Activated T-cell treated with anti-CD3 and anti-CD28 coated beads, Interleukin-2, amount 50 U/mL, for 72 hours (primary cell): ENCODE data around the gene PTPN13. TPM values are rescaled to one million over a fixed set of nuclear protein-coding genes. Genes with fewer than 3 reads are reported as not detected.

Experiments
- ATAC-seq, 2 donors: fragments of 150-1000 bp; cut with Tn5 transposase; replicated peaks in 1 of 2; 2 replicates each; pipeline ENCODE4 v1.10.0; 2021; ENCODE audit warnings: moderate library complexity in 2 of 2, mild to moderate bottlenecking in 1 of 2
- DNase-seq, 2 donors: peaks; one replicate each; pipeline ENCODE4 v3.0.0; 2021 to 2022; ENCODE audit warnings: mixed read lengths in 1 of 2
- H3K27ac Mint-ChIP-seq: one replicate; pipeline ENCODE4 v1.8.0; 2022; ENCODE audit warnings: mild to moderate bottlenecking, moderate library complexity, mixed read lengths
- H3K27me3 Mint-ChIP-seq: one replicate; pipeline ENCODE4 v1.8.0; 2022; ENCODE audit warnings: low read depth, mixed read lengths
- H3K36me3 Mint-ChIP-seq, 2 donors: one replicate each; pipeline ENCODE4 v1.8.0; 2022; ENCODE audit warnings: mixed read lengths in 2 of 2, mild to moderate bottlenecking in 1 of 2; ENCODE audit not compliant: insufficient read depth in 2 of 2
- H3K4me1 Mint-ChIP-seq: one replicate; pipeline ENCODE4 v1.8.0; 2022; ENCODE audit warnings: low read depth, mixed read lengths
- H3K4me3 Mint-ChIP-seq, 2 donors: one replicate each; pipeline ENCODE4 v1.8.0; 2022; ENCODE audit warnings: mild to moderate bottlenecking in 2 of 2, mixed read lengths in 2 of 2, moderate library complexity in 2 of 2
- H3K9me3 Mint-ChIP-seq, 2 donors: one replicate each; pipeline ENCODE4 v1.8.0; 2022; ENCODE audit warnings: mixed read lengths in 2 of 2
- total RNA-seq, 2 donors: library from RNA; stranded (reverse); gene quantifications; one replicate each; pipeline ENCODE4 v1.2.3, GENCODE V29; 2022

The PTPN13 gene
- total RNA-seq, 2 donors from 2014 or later, result 2.4 to 7.8 TPM

DNA sequence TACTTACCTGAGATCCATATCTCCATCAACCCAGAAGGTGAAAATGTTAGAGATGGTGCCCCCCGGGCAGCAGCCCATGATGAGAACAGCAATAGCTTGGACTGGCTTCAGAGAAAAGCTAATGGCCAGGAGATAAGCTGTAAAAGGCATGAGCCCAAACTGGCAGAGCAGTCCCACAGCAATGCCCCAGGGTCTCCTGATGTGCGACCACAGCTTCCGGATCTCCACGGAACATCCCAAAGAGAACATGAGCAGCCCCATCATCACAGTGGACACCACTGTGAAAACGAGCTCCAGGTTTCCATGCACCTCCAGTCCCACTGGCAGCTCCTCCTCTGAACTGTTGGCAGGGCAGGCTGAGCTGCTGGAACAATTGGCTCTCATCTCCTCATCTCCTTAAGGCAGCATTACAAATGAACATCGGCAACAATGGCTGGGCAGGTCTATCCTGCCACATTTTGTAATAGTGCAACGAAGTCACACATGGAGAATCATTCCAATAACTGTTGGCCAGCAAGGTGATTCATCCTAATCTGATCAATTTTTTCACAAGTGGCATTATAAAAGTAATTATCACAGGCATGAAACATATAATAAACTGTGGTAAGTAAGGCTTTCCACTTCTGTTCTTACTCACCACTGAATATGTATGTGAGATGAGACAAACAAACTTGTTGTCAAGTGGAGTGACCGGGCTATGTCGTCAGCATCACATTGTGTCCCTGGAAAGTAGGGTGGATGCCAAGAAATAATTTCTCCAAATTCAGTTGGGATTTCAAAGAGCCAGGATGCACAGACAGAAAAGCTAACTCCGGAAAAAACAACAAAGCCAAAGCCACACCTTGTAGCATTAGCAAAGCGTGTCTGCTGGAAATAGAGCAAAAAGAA, 254.9 kb downstream of the PTPN13 start, which contains the start of gene SLC10A6:
SLC10A6 (minus strand) TSS at position 653 of the 888 bp plus-strand sequence; CDS start at position 384, 269 bp downstream.
- no peak for ATAC-seq
- H3K27ac Mint-ChIP-seq, result no peak within 1 kb of the TSS
- no peak within 1 kb of the TSS for H3K4me3 Mint-ChIP-seq

GRCh38 chr4:86853209-86853608, 259.1 kb downstream of the PTPN13 start:
- H3K4me3 Mint-ChIP-seq, result no peak overlapping the region
- no peaks in the 10 kb centered on the region for H3K36me3 Mint-ChIP-seq
- H3K9me3 Mint-ChIP-seq, result no peaks in the 10 kb centered on the region
- no peaks in the 10 kb centered on the region for H3K27me3 Mint-ChIP-seq
- ATAC-seq (no peak), DNase-seq (no peak)
- no peak overlapping the region for H3K27ac Mint-ChIP-seq
- no peaks in the 10 kb centered on the region for H3K4me1 Mint-ChIP-seq

More for the DNA sequence above, 254.9 kb downstream of the PTPN13 start, which contains the start of gene SLC10A6:
- DNase-seq, result no peak
- Mint-ChIP-seq H3K4me1 (no peaks in the 10 kb centered on the region), H3K27me3 (peaks cover 9% of the 10 kb centered on the region), H3K9me3 (no peaks in the 10 kb centered on the region), H3K36me3 (no peaks in the 10 kb centered on the region)

- no peak overlapping the region for H3K27ac Mint-ChIP-seq
Measured at GRCh38 chr4:86855572-86855971, 261.5 kb downstream of the PTPN13 start.

DNA sequence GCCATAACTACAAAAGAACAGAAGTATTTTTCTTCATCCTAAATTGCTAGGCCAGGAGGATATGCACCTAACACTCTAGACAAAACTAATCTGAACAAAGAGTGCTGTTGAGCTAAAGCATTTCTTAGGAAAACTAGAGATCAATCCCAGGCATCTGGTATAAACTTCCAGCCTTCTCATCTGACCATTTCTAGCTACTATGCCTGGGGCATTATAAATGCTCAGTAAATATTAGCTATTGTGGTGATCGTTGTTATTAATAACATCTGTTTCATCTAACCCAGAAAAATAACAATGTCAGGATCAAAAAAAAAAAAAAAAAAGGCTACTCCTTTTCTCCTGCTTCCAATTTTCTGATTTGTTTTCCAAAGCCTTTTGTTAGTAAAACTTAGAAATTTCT, 262.8 kb downstream of the PTPN13 start:
- Mint-ChIP-seq H3K27me3 (no peaks in the 10 kb centered on the region), H3K36me3 (no peaks in the 10 kb centered on the region)

More at GRCh38 chr4:86855572-86855971, 261.5 kb downstream of the PTPN13 start:
- no peaks in the 10 kb centered on the region for H3K36me3 Mint-ChIP-seq
- H3K27me3 Mint-ChIP-seq, result no peaks in the 10 kb centered on the region
- no peak overlapping the region for H3K4me3 Mint-ChIP-seq
- DNase-seq (no peak), ATAC-seq (no peak)
- H3K4me1 Mint-ChIP-seq, result no peaks in the 10 kb centered on the region
- H3K9me3 Mint-ChIP-seq, result no peaks in the 10 kb centered on the region

DNA sequence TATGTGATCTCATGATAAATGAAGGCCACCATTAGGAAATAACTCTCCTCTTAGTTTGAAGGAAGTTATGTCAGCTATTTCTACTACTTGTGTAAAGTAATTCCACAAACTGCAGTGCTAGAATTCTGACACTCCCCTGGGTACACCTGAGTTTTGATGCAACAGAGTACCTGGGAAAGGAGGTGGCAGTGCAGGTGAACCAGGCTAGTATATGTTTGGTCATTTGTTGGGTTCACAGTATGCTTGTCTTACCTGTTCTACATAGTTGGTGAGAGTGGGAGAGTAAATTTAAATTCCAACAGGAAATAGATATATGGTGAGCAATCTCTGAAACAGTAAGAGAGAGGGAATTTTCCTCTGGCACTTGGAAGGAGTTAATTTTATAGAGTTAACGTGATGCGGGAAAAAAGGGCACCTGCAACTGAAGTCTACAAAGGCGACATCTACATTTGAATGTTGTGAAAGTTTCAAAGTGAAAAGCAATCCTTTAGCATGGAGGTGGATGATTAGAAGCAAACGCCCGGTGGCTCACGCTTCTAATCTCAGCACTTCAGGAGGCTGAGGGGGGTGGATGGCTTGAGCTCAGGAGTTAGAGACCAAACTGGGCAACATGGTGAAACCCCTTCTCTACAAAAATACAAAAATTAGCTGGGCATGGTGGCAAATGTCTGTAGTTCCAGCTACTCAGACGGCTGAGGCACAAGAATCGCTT, 263.4 kb downstream of the PTPN13 start:
- DNase-seq (no peak), ATAC-seq (no peak)
- Mint-ChIP-seq H3K9me3 (no peaks in the 10 kb centered on the region), H3K4me3 (no peak overlapping the region), H3K36me3 (no peaks in the 10 kb centered on the region), H3K4me1 (no peaks in the 10 kb centered on the region), H3K27ac (no peak overlapping the region), H3K27me3 (no peaks in the 10 kb centered on the region)

More for the DNA sequence above, 262.8 kb downstream of the PTPN13 start:
- Mint-ChIP-seq H3K9me3 (no peaks in the 10 kb centered on the region), H3K4me3 (no peak overlapping the region), H3K27ac (no peak overlapping the region), H3K4me1 (no peaks in the 10 kb centered on the region)
- DNase-seq (no peak), ATAC-seq (no peak)

Other genes starting within 250 kb of the PTPN13 start
- gene MAPK10, start 234.3 kb upstream of the PTPN13 start, total RNA-seq, result under 1 TPM in 1 of 2 donors, not detected in 1; 0.49 TPM